Uterus (tissue), 2 donors: Measurements from ENCODE around the gene IL22.

Experiments used
- CTCF ChIP-seq, 4 experiments: fragments of 200-600 bp in 2 of 4; fragments of 450-650 bp in 2 of 4; sonication (generic) in 2 of 4; IDR thresholded peaks; one replicate each; pipeline ENCODE4 v1.5.1; 2016 to 2019; ENCODE audit warnings: antibody characterized with exemption in 4 of 4, mild to moderate bottlenecking in 2 of 4, moderate library complexity in 1 of 4
- POLR2A ChIP-seq, 2 donors: fragments of 450-650 bp; IDR thresholded peaks; one replicate each; pipeline ENCODE4 v1.6.1; 2016; ENCODE audit warnings: antibody characterized with exemption in 2 of 2, mild to moderate bottlenecking in 1 of 2, moderate library complexity in 1 of 2

DNA sequence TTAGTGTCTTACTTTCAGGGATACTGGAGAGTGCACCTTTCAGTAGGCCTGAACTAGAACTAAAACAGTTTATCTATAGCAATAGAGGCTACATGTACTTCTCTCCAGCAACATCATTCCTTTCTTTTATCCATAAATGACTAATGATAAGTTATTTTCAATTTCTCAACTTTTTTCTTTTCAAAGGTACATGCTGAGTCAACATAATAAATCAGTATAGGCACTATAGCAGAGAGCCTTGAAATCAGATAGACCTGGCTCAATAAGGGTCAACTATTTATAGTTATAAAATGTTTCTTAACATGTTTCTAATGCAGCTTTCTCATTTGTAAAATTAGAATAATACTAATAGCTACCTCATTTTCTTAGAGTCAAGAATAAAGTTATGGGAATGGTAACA lies 5.6 kb downstream of the IL22 start:
- TF ChIP-seq CTCF (IDR thresholded peaks at IDR 0.05) (no peak), POLR2A (IDR thresholded peaks at IDR 0.05) (no peak)
